MM.1S (cell line): ENCODE results near the gene GPX4.

Experiments
- EZH2 ChIP-seq: fragments of 300-600 bp; sonication (generic); optimal IDR thresholded peaks from 2 replicates; pipeline ENCODE3; 2017; ENCODE audit warnings: low read depth, mild to moderate bottlenecking, antibody characterized with exemption, low read length, mixed read lengths
- EZH2phosphoT487 ChIP-seq: fragments of 300-600 bp; sonication (generic); IDR thresholded peaks from 2 replicates; pipeline ENCODE4 v1.6.1; 2018; ENCODE audit warnings: antibody characterized with exemption, low read length
- TF ChIP-seq, protein P1 (sequence below): fragments of 300-600 bp; sonication (generic); IDR thresholded peaks from 2 replicates; pipeline ENCODE4 v1.5.1; 2016; ENCODE audit warnings: antibody characterized with exemption, low read length, mixed read lengths

DNA sequence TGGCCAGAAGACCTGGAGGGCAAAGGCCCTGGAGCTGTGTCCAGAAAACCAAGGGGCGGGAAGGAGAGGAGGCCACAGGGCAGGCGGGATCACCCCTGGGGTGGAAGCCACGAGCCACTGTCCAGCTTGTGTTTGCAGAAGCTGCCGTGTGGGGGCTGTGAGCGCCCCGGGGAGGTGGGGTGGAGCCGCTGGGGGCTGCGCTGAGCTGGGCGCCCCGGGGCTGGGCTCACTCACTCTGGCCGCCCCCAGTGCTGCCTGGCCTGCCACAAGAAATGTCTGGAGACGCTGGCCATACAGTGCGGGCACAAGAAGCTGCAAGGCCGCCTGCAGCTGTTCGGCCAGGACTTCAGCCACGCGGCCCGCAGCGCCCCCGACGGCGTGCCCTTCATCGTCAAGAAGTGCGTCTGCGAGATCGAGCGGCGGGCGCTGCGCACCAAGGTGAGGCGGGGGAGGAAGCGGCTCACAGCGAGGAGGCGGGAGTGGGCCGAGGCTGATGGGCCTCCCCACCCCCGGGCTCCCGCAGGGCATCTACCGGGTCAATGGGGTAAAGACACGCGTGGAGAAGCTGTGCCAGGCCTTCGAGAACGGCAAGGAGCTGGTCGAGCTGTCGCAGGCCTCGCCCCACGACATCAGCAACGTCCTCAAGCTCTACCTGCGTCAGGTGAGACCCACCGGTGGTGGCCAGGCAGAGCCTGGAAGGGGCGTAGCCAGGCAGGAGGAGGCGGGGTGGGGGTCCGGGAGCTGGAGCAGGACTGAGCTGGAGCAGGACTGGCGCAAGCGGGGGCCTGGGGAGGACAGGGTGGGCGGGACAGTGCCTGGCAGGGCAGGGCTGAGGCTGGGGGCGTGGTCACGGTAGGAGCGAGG, 22.3 kb upstream of the GPX4 start:
- TF ChIP-seq, protein P1, sequence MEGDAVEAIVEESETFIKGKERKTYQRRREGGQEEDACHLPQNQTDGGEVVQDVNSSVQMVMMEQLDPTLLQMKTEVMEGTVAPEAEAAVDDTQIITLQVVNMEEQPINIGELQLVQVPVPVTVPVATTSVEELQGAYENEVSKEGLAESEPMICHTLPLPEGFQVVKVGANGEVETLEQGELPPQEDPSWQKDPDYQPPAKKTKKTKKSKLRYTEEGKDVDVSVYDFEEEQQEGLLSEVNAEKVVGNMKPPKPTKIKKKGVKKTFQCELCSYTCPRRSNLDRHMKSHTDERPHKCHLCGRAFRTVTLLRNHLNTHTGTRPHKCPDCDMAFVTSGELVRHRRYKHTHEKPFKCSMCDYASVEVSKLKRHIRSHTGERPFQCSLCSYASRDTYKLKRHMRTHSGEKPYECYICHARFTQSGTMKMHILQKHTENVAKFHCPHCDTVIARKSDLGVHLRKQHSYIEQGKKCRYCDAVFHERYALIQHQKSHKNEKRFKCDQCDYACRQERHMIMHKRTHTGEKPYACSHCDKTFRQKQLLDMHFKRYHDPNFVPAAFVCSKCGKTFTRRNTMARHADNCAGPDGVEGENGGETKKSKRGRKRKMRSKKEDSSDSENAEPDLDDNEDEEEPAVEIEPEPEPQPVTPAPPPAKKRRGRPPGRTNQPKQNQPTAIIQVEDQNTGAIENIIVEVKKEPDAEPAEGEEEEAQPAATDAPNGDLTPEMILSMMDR, result no peak
- no peak for TF ChIP-seq EZH2
- no peak for TF ChIP-seq EZH2phosphoT487
